Measurements from ENCODE around the gene IBA57.

IBA57 gene

DNA sequence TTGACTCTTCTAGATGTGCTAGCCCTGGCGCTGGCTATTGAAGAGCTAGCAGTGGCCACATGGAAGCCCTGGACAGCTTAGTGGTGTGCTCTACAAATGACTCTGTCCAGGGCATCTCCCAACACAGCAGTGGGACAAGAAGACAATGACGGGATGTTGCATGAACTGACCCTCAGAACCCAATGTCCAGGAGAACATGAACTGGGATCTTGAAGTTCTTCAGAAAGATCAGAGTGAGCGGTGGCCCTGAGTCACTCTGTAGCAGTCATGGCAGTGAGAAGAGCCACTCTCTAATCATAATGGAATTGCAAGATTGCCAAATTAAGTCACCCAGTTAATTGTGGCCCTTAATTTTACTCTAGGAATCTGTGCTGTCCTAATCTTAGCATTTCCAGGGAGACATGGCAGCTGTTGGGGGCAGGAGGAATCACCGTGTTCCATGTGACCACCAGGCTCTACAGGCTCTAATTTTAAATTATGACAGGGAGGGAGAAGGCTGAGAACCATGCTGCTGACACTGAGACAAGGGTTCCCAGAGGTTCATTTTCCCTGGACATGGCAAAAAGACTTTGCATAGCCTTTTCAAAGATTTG, 32.0 kb downstream of the IBA57 start:
- no peak for DNase-seq

GRCh38 chr1:228198977-228199590, 33.5 kb downstream of the IBA57 start:
- no peak for DNase-seq

DNA sequence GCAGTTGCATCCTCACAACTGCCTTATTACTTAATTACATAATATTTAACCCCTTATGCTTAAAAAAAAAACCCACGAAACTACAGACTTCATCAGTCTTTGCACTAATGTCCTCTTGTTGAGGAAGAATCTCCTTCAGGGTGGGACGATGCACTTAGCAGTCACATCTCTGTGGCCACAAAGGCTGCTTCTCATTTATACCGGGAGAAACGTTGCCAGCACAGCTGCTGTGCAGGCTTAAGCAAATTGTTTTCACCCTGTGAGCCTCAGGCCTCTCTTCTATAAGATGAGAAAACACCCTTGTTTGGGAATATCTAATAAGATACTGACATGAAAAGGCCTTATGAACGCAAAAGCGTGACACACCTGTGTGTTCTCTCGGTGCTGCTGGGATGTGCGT, 39.4 kb downstream of the IBA57 start:
- no peak for DNase-seq

DNA sequence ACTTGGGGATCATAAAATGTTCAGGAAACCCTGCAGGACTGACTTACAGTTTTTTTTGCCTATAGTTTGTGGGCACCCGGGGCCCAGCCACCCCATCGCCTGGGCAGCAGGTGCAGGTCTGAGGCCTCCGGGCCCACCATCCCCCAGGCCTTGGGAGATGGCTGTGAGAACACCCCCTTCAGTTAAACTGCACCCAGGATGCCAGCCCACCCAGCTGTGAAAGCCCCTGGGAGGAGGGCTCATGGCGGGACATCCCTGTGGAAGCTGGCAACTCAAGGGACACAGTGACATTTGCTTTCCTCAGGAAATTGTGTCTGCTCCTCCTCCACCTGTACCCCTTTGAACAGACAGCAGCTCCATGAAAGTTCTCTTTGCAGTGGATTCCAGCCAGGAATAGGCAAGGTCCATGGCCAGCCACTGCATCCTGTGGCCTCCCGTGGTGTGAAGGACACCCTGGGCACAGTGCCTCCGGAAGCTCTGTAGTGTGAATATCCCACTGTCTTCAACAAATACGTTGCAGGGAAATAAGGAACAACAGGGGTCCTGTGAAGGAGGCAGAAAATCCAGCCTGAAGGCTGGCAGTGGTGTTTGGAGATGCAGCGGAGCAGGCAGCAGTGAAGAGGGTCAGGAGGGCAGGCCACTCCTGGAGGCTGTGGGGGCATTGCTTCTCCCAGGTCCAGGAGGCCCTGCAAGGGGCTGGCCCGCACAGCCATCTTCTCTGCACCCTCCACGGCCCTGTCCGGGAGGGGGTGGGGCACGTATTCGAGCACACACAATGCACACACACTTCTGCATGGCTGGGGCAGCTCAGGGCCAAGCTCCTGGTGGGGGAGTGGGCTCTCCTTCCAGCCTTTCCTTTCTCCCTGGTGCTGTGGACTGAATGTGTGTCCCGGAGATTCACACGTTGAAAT, 40.2 kb downstream of the IBA57 start:
- DNase-seq = no peak

- DNase-seq = no peak
These were observed 41.2 kb downstream of the IBA57 start for GRCh38 chr1:228206582-228207351.

DNA sequence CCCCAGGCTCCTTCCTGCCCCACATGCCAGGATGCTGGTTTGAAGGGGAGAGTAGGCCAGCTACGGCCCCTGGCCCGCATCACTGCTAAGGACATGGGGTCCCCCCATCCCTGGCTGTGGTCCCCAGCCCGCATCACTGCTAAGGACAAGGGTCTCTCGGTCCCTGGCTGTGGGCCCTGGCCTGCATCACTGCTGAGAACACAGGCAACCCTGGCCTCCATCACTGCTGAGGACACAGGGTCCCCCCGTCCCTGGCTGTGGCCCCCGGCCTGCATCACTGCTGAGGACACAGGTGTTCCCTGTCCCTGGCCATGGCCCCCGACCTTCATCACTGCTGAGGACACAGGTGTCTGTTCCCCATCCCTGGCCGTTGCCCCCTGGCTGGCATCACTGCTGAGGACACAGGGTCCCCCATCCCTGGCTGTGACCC, 41.8 kb downstream of the IBA57 start:
- DNase-seq = no peak

GRCh38 chr1:228207851-228208821, 42.5 kb downstream of the IBA57 start, which contains the start of gene OBSCN:
TSS of gene OBSCN (plus strand) at chr1:228208044. CDS start at chr1:228211784, 3,740 bp downstream.
- DNase-seq = no peak

DNA sequence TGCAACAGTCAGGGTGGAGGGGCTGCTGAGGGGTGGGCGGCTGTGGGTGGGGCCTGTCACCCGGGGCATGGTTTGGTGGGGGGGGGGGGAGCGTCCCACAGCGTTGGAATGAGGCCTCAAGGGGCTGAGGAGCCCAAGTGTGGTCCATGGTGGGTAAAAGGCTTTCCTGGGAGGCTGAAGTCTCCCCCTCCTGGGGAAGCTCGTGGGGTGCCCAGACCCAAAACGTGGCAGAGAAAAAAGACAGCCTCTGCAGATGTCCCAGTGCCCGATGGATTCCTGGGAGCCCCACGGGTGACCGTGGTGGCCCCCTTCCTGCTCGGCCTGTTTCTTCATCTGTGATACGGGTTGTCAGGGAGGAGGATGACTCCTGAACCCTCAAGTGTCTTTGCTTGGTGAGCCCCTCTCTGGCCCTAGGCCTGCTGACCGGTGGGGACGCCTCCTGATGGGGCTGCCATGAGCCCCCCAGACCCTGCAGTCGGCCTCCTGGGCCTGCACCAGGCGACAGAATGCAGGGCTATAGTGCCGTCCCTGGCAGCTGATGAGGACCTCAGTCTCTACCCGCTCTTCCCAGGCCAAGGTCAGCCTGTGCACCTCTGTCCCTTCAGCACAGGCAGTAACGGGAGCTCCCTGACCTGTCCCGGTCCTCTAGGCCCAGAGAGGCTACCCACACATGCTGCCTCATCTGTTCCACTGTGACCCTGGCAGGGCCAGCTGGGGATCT, 43.4 kb downstream of the IBA57 start:
- DNase-seq = no peak

DNA sequence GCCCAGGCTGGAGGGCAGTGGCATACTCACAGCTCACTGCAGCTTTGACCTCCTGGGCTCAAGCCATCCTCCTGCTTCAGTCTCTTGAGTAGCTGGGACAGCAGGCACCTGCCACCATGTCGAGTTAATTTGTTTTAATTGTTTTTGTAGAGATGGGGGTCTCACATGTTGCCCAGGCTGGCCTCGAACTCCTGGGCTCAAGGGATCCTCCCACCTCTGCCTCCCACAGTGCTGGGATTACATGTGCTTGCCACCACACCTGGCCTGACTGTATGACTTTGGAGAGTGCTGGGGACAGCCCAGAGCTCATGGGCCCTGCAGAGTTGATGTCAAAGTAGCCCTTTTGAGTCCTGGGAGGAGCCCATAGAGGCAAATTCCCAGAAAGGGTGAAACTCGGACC, 44.1 kb downstream of the IBA57 start:
- no peak for DNase-seq

DNA sequence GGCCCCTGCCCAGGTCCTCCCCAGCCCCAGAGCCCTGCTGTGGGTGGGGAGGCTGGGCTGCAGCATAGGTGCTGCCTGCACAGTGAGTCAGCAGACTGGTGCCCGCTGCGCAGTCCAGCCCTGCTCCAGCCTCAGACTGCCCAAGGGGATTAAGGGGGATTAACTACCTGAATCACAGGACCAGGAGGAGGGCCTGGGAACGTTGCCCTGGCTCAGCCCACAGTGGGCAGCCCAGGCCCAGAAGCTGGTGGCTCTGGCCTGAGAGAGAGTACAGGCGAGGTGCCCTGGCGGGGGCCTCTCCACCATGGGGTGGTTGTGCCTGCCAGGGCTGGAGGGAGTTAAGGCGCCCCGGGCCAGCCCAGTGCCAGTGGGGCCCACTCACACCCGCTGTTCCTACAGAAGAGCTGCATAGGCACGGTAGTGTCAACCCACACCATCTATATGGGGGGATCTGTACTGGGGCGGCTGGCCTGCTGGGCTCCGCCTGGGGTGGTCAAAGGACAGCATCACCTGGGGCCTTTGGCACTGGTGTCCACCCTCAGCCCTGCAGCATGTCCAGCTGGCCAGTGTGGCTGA, 44.6 kb downstream of the IBA57 start:
- no peak for DNase-seq

DNA sequence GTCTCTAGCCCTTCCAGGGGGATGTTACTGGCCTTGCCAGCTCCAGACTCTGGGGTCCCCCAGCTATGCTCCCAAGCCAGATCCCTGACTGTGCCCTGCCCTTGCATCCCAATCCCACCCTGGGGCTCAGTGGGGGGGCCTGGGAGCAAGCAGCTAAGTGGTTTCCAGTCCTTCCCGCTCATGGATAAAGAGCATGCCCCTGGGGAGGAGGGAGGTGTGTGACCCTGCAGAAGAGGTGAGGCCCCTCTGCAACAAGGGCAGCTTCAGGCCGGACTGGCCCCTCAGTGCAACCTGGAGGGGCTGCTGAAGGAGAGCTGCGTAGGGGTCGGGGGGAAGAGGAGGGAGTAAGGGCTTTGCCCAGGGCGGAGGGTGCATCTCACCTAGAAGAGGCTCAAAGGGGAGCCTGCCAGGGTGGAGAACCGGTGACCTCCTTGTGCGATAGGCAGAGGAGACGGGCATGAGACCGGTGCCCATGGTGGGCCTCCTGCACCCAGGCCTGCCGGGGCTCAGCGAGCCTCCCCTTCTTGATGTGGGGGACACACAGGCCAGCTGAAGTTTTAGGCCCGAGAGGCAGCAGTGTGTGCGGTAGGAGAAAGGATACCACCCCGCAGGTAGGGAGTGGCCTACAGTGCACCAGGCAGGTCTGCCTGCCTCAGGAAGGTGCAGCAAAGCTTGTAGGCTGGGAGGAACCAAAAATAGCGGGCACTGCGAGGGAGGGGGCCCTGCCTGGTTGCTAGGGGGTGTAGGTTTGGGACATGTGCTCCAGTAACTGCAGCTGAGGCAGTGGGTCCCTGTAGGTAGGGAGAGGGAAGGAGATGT, 45.3 kb downstream of the IBA57 start:
- no peak for DNase-seq

GRCh38 chr1:228211531-228212414, 46.2 kb downstream of the IBA57 start:
- no peak for DNase-seq

GRCh38 chr1:228212415-228212965, 46.9 kb downstream of the IBA57 start:
- DNase-seq = no peak

DNA sequence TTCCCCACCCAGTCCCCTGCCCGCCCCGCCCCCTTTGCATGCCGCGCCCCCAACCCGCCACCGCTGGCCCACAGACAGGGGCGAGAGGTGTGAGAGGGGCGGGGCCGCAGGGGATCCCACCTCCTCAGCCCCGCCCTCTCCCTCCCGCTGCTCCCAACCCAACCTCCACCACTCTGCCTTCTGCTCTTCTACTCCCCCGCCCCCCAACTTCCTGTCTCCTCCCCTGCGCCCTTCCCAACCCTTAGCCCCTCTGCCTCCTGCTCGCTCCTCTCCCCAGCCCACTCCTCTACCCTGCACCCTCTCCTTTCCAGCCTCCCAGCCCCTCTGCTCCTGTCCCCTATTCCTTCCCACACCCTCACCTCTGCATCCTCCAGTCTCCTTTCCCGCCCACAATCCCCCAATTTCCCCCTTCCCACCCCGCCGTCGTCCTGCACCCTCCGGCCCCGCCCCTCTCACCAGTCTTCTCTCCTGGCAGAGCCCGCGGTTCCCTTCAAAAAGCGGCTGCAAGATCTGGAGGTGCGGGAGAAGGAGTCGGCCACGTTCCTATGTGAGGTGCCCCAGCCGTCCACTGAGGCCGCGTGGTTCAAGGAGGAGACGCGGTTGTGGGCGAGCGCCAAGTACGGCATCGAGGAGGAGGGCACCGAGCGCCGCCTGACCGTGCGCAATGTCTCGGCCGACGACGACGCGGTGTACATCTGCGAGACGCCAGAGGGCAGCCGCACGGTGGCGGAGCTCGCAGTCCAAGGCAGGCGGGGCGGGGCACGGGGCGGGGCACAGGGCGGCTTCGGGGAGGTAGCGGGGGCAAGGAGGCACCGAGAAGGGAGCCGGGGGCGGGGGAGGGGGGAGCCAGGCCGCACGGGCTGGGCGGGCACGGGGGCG, 47.6 kb downstream of the IBA57 start:
- DNase-seq = no peak

DNA sequence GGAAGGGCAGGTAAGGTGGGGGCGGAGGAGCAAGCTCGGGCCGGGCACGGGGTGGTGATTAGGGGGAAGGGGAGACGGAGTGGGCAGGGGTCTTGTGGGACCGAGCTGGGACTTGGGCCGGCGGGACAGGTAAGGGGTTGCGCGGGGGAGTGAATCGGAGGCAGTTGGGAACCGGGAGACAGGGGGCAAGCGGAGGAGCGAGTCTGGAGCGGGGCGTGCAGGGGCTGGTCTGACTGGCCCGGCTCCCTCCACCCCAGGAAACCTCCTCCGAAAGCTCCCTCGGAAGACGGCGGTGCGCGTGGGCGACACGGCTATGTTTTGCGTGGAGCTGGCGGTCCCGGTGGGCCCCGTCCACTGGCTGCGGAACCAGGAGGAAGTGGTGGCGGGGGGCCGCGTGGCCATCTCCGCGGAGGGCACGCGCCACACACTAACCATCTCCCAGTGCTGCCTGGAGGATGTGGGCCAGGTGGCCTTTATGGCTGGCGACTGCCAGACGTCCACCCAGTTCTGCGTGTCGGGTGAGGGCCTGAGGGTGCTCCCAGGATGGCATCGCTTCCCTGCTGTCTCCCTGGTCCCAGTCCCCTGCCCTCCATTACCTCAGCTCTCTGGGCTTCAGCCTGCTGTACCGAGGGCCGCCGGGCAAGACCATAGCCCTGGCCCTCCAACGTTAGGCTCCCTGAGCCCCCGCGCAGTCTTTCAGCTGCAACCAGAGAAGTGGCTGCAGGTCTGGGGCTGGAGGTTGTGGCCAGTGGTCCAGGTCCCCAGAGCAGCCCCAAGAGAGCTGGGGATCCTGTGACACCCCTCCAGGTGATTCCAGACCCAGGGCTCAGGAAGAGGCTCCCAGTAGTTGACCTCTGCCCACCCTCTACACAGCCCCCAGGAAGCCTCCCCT, 48.6 kb downstream of the IBA57 start:
- DNase-seq = no peak

GRCh38 chr1:228214921-228215662, 49.5 kb downstream of the IBA57 start:
- no peak for DNase-seq

Measured in NCI-H2081 treated with DMSO at 0.1 percent for 48 hours (cell line).